ENCODE data around the gene VAMP8.

DNA sequence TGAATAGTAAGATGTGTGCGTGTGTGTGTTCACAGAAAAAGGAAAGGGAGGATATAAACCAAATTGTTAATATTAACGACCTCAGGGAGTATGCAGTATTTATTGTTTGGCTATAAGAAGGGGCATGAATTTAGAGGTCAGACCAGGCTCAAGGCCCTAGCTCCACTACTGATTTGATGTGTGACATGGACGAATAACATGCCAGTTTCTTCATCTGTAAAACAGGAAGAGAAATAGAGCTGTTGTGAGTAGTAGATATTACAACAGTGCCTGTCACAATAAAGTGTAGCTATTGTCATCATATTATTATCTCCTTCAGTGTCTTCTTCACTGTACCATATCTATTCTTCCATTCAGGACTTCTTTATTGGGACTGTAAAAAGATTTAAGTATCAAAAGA, 42.5 kb upstream of the VAMP8 start:
- TF ChIP-seq, protein P1, sequence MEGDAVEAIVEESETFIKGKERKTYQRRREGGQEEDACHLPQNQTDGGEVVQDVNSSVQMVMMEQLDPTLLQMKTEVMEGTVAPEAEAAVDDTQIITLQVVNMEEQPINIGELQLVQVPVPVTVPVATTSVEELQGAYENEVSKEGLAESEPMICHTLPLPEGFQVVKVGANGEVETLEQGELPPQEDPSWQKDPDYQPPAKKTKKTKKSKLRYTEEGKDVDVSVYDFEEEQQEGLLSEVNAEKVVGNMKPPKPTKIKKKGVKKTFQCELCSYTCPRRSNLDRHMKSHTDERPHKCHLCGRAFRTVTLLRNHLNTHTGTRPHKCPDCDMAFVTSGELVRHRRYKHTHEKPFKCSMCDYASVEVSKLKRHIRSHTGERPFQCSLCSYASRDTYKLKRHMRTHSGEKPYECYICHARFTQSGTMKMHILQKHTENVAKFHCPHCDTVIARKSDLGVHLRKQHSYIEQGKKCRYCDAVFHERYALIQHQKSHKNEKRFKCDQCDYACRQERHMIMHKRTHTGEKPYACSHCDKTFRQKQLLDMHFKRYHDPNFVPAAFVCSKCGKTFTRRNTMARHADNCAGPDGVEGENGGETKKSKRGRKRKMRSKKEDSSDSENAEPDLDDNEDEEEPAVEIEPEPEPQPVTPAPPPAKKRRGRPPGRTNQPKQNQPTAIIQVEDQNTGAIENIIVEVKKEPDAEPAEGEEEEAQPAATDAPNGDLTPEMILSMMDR (IDR thresholded peaks at IDR 0.05) = no peak
- no peak for TF ChIP-seq POLR2A (IDR thresholded peaks at IDR 0.05)
- no peak for TF ChIP-seq POLR2AphosphoS5 (IDR thresholded peaks at IDR 0.05)
- TF ChIP-seq EP300 (IDR thresholded peaks at IDR 0.05) = no peak
